Neural cell (in vitro differentiated cells): ENCODE results near the gene C5. TPM values are rescaled to one million over a fixed set of nuclear protein-coding genes. Genes with fewer than 3 reads are reported as not detected.
A peak's percentile ranks its signal among the peaks of the same experiment; 100 is the strongest.

Source experiments
- H2AFZ ChIP-seq: fragments of 200-600, 300-800 bp; sonication (generic), shearing (Covaris generic); 2 replicates; pipeline ENCODE4 v1.6.0; 2014; ENCODE audit warnings: low read depth, mild to moderate bottlenecking, antibody characterized with exemption, low read length, moderate library complexity
- H3F3A ChIP-seq: fragments of 200-600 bp; shearing (Covaris generic); 2 replicates; pipeline ENCODE4 v1.6.1; 2016; ENCODE audit warnings: mild to moderate bottlenecking, moderate library complexity, mixed read lengths, antibody characterized with exemption, low read length; ENCODE audit not compliant: insufficient read depth, poor library complexity, severe bottlenecking
- H3K27ac ChIP-seq: fragments of 200-600, 300-800 bp; sonication (generic), shearing (Covaris generic); 2 replicates; pipeline ENCODE4 v1.5.1; 2014; ENCODE audit warnings: mild to moderate bottlenecking, low read length, moderate library complexity
- H3K27me3 ChIP-seq: fragments of 300-800, 200-600 bp; sonication (generic), shearing (Covaris generic); 2 replicates; pipeline ENCODE4 v1.6.0; 2014; ENCODE audit warnings: mild to moderate bottlenecking, low read depth, low read length, moderate library complexity; ENCODE audit not compliant: insufficient read depth
- H3K36me3 ChIP-seq: fragments of 300-800, 200-600 bp; sonication (generic), shearing (Covaris generic); 2 replicates; pipeline ENCODE4 v1.5.1; 2014; ENCODE audit warnings: mild to moderate bottlenecking, antibody characterized with exemption, low read length, moderate library complexity; ENCODE audit not compliant: insufficient read depth
- H3K4me2 ChIP-seq: fragments of 300-800, 200-600 bp; sonication (generic), shearing (Covaris generic); 2 replicates; pipeline ENCODE4 v1.6.0; 2014; ENCODE audit warnings: mild to moderate bottlenecking, low read length
- H3K4me3 ChIP-seq: fragments of 300-800, 200-600 bp; sonication (generic), shearing (Covaris generic); 2 replicates; pipeline ENCODE4 v1.5.1; 2014; ENCODE audit warnings: mild to moderate bottlenecking, low read length, moderate library complexity
- H3K79me2 ChIP-seq: fragments of 200-600 bp; shearing (Covaris generic); replicated peaks from 2 replicates; pipeline ENCODE4 v1.6.0; 2014; ENCODE audit warnings: mild to moderate bottlenecking, low read length, moderate library complexity; ENCODE audit not compliant: insufficient read depth
- H3K9ac ChIP-seq: fragments of 300-800, 200-600 bp; sonication (generic), shearing (Covaris generic); 2 replicates; pipeline ENCODE4 v1.6.1; 2016; ENCODE audit warnings: mild to moderate bottlenecking, low read length, mixed read lengths
- H3K9me2 ChIP-seq: fragments of 200-600 bp; shearing (Covaris generic); 2 replicates; pipeline ENCODE4 v1.6.1; 2016; ENCODE audit warnings: mild to moderate bottlenecking, low read length, mixed read lengths; ENCODE audit not compliant: insufficient read depth
- H3K9me3 ChIP-seq: fragments of 200-600, 300-800 bp; sonication (generic), shearing (Covaris generic); 2 replicates; pipeline ENCODE4 v1.6.1; 2016; ENCODE audit warnings: mild to moderate bottlenecking, mixed run types, low read length, moderate library complexity, mixed read lengths
- H4K20me1 ChIP-seq: fragments of 200-600 bp; shearing (Covaris generic); 2 replicates; pipeline ENCODE4 v1.6.1; 2016; ENCODE audit warnings: mild to moderate bottlenecking, mixed run types; ENCODE audit not compliant: insufficient read depth
- EP300 ChIP-seq: fragments of 450-650 bp; conservative IDR thresholded peaks from 2 replicates; pipeline ENCODE4 v1.6.1; 2014; ENCODE audit warnings: antibody characterized with exemption, mild to moderate bottlenecking, moderate library complexity; ENCODE audit not compliant: poor library complexity, severe bottlenecking
- EZH2 ChIP-seq: fragments of 200-600, 300-800 bp; shearing (Covaris generic), sonication (generic); IDR thresholded peaks from 2 replicates; pipeline ENCODE4 v1.6.1; 2014; ENCODE audit warnings: antibody characterized with exemption, low read length, borderline replicate concordance, mild to moderate bottlenecking; ENCODE audit not compliant: insufficient read depth, poor library complexity, severe bottlenecking
- MXI1 ChIP-seq: fragments of 450-650 bp; conservative IDR thresholded peaks from 2 replicates; pipeline ENCODE4 v1.6.1; 2014; ENCODE audit warnings: antibody characterized with exemption, mild to moderate bottlenecking; ENCODE audit not compliant: poor library complexity, severe bottlenecking
- POLR2AphosphoS5 ChIP-seq: IDR thresholded peaks from 2 replicates; pipeline ENCODE4 v1.6.1; 2012
- RAD21 ChIP-seq: fragments of 450-650 bp; conservative IDR thresholded peaks from 2 replicates; pipeline ENCODE4 v1.6.1; 2014; ENCODE audit warnings: antibody characterized with exemption, mild to moderate bottlenecking, moderate library complexity
- REST ChIP-seq: IDR thresholded peaks from 2 replicates; pipeline ENCODE4 v1.6.1; 2012; ENCODE audit warnings: borderline replicate concordance
- SMC3 ChIP-seq: fragments of 450-650 bp; conservative IDR thresholded peaks from 2 replicates; pipeline ENCODE4 v1.6.1; 2014; ENCODE audit warnings: antibody characterized with exemption, mild to moderate bottlenecking, moderate library complexity; ENCODE audit not compliant: poor library complexity
- TAF1 ChIP-seq: IDR thresholded peaks from 2 replicates; pipeline ENCODE4 v1.6.1; 2012; ENCODE audit warnings: low read depth
- polyA plus RNA-seq: library from polyadenylated mRNA; depleted of rRNA; stranded (reverse); fragments of >200 nt; gene quantifications from 2 replicates; pipeline ENCODE4 v1.2.3, GENCODE V29; 2014
- TF ChIP-seq, protein P1 (sequence below): fragments of 450-650 bp; IDR thresholded peaks from 2 replicates; pipeline ENCODE4 v1.5.1; 2014; ENCODE audit warnings: antibody characterized with exemption, mild to moderate bottlenecking, moderate library complexity; ENCODE audit not compliant: poor library complexity, severe bottlenecking

The C5 gene
- polyA plus RNA-seq, 1 donor from 2014 or later: 3.8 TPM

GRCh38 chr9:120989065-120989464, 61.0 kb downstream of the C5 start:
- TF ChIP-seq EZH2 (no peak), TAF1 (no peak), EP300 (no peak), SMC3 (no peak), POLR2AphosphoS5 (no peak), RAD21 (no peak), MXI1 (no peak), REST (no peak)
- TF ChIP-seq, protein P1, sequence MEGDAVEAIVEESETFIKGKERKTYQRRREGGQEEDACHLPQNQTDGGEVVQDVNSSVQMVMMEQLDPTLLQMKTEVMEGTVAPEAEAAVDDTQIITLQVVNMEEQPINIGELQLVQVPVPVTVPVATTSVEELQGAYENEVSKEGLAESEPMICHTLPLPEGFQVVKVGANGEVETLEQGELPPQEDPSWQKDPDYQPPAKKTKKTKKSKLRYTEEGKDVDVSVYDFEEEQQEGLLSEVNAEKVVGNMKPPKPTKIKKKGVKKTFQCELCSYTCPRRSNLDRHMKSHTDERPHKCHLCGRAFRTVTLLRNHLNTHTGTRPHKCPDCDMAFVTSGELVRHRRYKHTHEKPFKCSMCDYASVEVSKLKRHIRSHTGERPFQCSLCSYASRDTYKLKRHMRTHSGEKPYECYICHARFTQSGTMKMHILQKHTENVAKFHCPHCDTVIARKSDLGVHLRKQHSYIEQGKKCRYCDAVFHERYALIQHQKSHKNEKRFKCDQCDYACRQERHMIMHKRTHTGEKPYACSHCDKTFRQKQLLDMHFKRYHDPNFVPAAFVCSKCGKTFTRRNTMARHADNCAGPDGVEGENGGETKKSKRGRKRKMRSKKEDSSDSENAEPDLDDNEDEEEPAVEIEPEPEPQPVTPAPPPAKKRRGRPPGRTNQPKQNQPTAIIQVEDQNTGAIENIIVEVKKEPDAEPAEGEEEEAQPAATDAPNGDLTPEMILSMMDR: no peak
- Histone ChIP-seq H3K4me3 (no peak overlapping the region), H3K4me2 (no peak overlapping the region), H3K9ac (no peak overlapping the region), H3K36me3 (no peaks in the 10 kb centered on the region), H3K27me3 (no peaks in the 10 kb centered on the region), H4K20me1 (no peaks in the 10 kb centered on the region), H3K9me2 (no peaks in the 10 kb centered on the region), H3K79me2 (no peaks in the 10 kb centered on the region), H3F3A (no peaks in the 10 kb centered on the region), H3K9me3 (no peaks in the 10 kb centered on the region), H3K27ac (no peak overlapping the region), H2AFZ (no peak overlapping the region)

DNA sequence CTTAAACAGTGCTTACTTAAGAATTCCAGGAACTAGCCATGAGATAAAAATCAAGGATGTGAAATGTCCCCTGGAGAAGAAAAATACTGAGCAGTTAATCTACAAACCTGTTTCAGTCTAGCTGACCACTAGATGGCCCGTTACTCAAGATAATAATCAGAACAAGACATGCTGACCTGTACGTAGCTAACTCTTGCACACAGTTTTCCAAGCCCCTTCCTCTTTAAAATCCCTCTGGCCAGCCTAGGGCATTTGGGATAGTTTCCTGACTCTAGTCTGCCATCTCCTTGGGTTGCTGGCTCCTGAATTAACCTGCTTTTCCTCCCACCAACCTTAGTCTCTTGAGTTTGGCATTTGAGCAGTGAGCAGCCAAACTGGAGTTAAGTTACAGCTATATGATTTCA, 64.3 kb downstream of the C5 start:
- no peaks in the 10 kb centered on the region for H3K9me3 ChIP-seq
- no peaks in the 10 kb centered on the region for H4K20me1 ChIP-seq
- H3K27me3 ChIP-seq: no peaks in the 10 kb centered on the region
- no peak overlapping the region for H3K27ac ChIP-seq
- no peak overlapping the region for H3K9ac ChIP-seq
- H3K36me3 ChIP-seq: no peaks in the 10 kb centered on the region
- no peaks in the 10 kb centered on the region for H3K9me2 ChIP-seq
- H3F3A ChIP-seq: no peaks in the 10 kb centered on the region
- no peak for TF ChIP-seq POLR2AphosphoS5
- TF ChIP-seq TAF1: no peak
- TF ChIP-seq RAD21: peak; percentile 64
- TF ChIP-seq, protein P1: peak; percentile 64
- no peak for TF ChIP-seq MXI1
- no peak for TF ChIP-seq REST
- TF ChIP-seq SMC3: peak; percentile 48
- no peak overlapping the region for H3K4me2 ChIP-seq
- no peak overlapping the region for H2AFZ ChIP-seq
- no peak overlapping the region for H3K4me3 ChIP-seq
- no peaks in the 10 kb centered on the region for H3K79me2 ChIP-seq
